ENCODE data around the gene LTBP4. TPM values are rescaled to one million over a fixed set of nuclear protein-coding genes. Genes with fewer than 3 reads are reported as not detected.

The LTBP4 gene
- total RNA-seq, 4 donors from 2014 or later = 199 to 369 (median 320) TPM

- no peaks in the 10 kb centered on the region for H3K36me3 ChIP-seq
- peak overlapping the region; percentile 23 to 71 for H3K4me3 ChIP-seq
- H3K9me3 ChIP-seq = no peaks in the 10 kb centered on the region
- TF ChIP-seq, protein P1, sequence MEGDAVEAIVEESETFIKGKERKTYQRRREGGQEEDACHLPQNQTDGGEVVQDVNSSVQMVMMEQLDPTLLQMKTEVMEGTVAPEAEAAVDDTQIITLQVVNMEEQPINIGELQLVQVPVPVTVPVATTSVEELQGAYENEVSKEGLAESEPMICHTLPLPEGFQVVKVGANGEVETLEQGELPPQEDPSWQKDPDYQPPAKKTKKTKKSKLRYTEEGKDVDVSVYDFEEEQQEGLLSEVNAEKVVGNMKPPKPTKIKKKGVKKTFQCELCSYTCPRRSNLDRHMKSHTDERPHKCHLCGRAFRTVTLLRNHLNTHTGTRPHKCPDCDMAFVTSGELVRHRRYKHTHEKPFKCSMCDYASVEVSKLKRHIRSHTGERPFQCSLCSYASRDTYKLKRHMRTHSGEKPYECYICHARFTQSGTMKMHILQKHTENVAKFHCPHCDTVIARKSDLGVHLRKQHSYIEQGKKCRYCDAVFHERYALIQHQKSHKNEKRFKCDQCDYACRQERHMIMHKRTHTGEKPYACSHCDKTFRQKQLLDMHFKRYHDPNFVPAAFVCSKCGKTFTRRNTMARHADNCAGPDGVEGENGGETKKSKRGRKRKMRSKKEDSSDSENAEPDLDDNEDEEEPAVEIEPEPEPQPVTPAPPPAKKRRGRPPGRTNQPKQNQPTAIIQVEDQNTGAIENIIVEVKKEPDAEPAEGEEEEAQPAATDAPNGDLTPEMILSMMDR (IDR thresholded peaks at IDR 0.05) = peak in 2 of 4 experiments; percentile 4 to 11
- TF ChIP-seq EP300 (IDR thresholded peaks at IDR 0.05) (no peak), POLR2A (IDR thresholded peaks at IDR 0.05) (peak; percentile 25 to 41), POLR2AphosphoS5 (IDR thresholded peaks at IDR 0.05) (peak; percentile 78)
- ATAC-seq = peak; percentile 85
- H3K27ac ChIP-seq = peak overlapping the region; percentile 50 to 87 (median 86)
- H3K27me3 ChIP-seq = peaks cover 26% of the 10 kb centered on the region
- H3K4me1 ChIP-seq = peaks cover 0 to 94% (median 61%) of the 10 kb centered on the region in 3 donors
- 0% methylated on average over 8 to 18 of the region's 43 CpGs for WGBS, 2 donors (ENCODE audit: low coverage in 1 of 2)
Measured at GRCh38 chr19:40603389-40604170, 2.4 kb downstream of the LTBP4 start.

DNA sequence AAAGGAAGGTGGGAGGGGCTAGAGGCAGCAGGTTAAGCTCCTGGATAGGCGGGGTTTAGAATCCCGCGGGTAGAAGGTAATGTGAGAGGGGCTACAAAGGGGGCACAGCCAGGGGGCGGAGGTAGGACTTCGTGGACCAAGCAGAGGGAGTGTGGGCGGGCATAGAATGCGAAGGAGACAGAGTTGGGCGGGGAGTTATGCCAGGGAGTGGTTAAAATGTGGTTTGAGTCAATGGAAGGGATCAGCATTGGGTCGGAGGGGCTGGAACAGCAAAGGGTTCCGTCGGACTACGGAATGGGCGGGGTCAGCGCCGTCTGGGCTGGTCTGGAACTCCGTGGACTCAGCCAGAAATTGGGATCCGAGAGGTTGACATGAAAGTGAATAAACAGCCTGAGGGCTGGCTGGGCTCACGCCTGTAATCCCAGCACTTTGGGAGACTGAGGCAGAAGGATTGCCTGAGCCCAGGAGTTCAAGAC lies 3.0 kb downstream of the LTBP4 start:
- no peaks in the 10 kb centered on the region for H3K36me3 ChIP-seq
- WGBS, 2 donors (ENCODE audit: low coverage in 1 of 2) = 0 to 10% methylated on average over 9 to 18 of the region's 18 CpGs
- H3K4me1 ChIP-seq = peaks cover 0 to 92% (median 61%) of the 10 kb centered on the region in 3 donors
- H3K27me3 ChIP-seq = peaks cover 26% of the 10 kb centered on the region
- TF ChIP-seq EP300 (IDR thresholded peaks at IDR 0.05) (no peak), POLR2A (IDR thresholded peaks at IDR 0.05) (no peak), POLR2AphosphoS5 (IDR thresholded peaks at IDR 0.05) (no peak)
- TF ChIP-seq, protein P1 (IDR thresholded peaks at IDR 0.05) = no peak
- H3K27ac ChIP-seq = peak overlapping the region in 3 of 4 donors; percentile 85 to 87 (median 87)
- peak overlapping the region; percentile 23 to 71 for H3K4me3 ChIP-seq
- no peak for ATAC-seq
- no peaks in the 10 kb centered on the region for H3K9me3 ChIP-seq

GRCh38 chr19:40604647-40605215 lies 3.6 kb downstream of the LTBP4 start:
- Histone ChIP-seq H3K4me1 (peaks cover 0 to 92% (median 60%) of the 10 kb centered on the region in 3 donors), H3K36me3 (no peaks in the 10 kb centered on the region), H3K9me3 (no peaks in the 10 kb centered on the region), H3K4me3 (peak overlapping the region; percentile 5 to 71), H3K27ac (peak overlapping the region in 3 of 4 donors; percentile 85 to 87 (median 87)), H3K27me3 (peaks cover 25% of the 10 kb centered on the region)
- TF ChIP-seq, protein P1 (IDR thresholded peaks at IDR 0.05) = no peak
- TF ChIP-seq EP300 (IDR thresholded peaks at IDR 0.05) (no peak), POLR2AphosphoS5 (IDR thresholded peaks at IDR 0.05) (no peak)
- 7 to 24% methylated on average over 3 to 5 of the region's 29 CpGs for WGBS, 2 donors (ENCODE audit: low coverage in 1 of 2)
- no peak for ATAC-seq

- H3K9me3 ChIP-seq = no peaks in the 10 kb centered on the region
- peak overlapping the region in 3 of 4 donors; percentile 85 to 87 (median 87) for H3K27ac ChIP-seq
- peaks cover 0 to 92% (median 56%) of the 10 kb centered on the region in 3 donors for H3K4me1 ChIP-seq
- peak; percentile 1 for ATAC-seq
- TF ChIP-seq, protein P1 (IDR thresholded peaks at IDR 0.05) = peak in 2 of 4 experiments; percentile 8 to 57
- TF ChIP-seq POLR2A (IDR thresholded peaks at IDR 0.05) = no peak
- no peak for TF ChIP-seq POLR2AphosphoS5 (IDR thresholded peaks at IDR 0.05)
- peak overlapping the region; percentile 5 to 71 for H3K4me3 ChIP-seq
- no peaks in the 10 kb centered on the region for H3K36me3 ChIP-seq
- peaks cover 25% of the 10 kb centered on the region for H3K27me3 ChIP-seq
- WGBS, 2 donors (ENCODE audit: low coverage in 1 of 2) = 9 to 15% methylated on average over 7 to 16 of the region's 71 CpGs
Measured at GRCh38 chr19:40605216-40605971, 4.2 kb downstream of the LTBP4 start.

All from gastroesophageal sphincter (tissue), 4 donors.